ENCODE results near the gene PPM1A. TPM values are rescaled to one million over a fixed set of nuclear protein-coding genes. Genes with fewer than 3 reads are reported as not detected.

PPM1A gene
- total and polyA plus RNA-seq, 9 of the 15 experiments (the other 6 are each of a cell fraction or from before 2014, with no cell fraction given) = 5.5 to 23.9 (median 15.2) TPM

GRCh38 chr14:60247994-60248696, 876 bp upstream of the PPM1A start (continued):
- TF ChIP-seq ARID4B (CRISPR knock-in tag; IDR thresholded peaks at IDR 0.05) (no peak), KAT2B (IDR thresholded peaks at IDR 0.05; ENCODE audit: low read depth, low read length) (no peak), ZBTB49 (CRISPR knock-in tag; IDR thresholded peaks at IDR 0.05; ENCODE audit: borderline replicate concordance) (no peak), NR2C1 (IDR thresholded peaks at IDR 0.05) (no peak), NR2C1 (tag; IDR thresholded peaks at IDR 0.05) (no peak), GTF2B (IDR thresholded peaks at IDR 0.05; ENCODE audit: extremely low read depth, insufficient read length) (no peak), POLR3A (IDR thresholded peaks at IDR 0.05; ENCODE audit: borderline replicate concordance, extremely low read depth, insufficient read depth, insufficient read length) (no peak), USF2 (CRISPR knock-in tag; IDR thresholded peaks at IDR 0.05) (0 out of 2 replicates have a peak, but pooled peaks have one; percentile 15), RCOR1 (IDR thresholded peaks at IDR 0.05; ENCODE audit: borderline replicate concordance in 1 of 2, low read depth in 2 of 2, low read length in 2 of 2) (0 out of 4 replicates have a peak, but pooled peaks of 1 of the 2 experiments have one; percentile 35), EP300 (IDR thresholded peaks at IDR 0.05; ENCODE audit: low read length) (no peak), ELF2 (CRISPR knock-in tag; IDR thresholded peaks at IDR 0.05) (0 out of 2 replicates have a peak, but pooled peaks have one; percentile 19), PTRF (tag; IDR thresholded peaks at IDR 0.05) (no peak), ZNF174 (CRISPR knock-in tag; IDR thresholded peaks at IDR 0.05) (no peak), IRF9 (tag; IDR thresholded peaks at IDR 0.05) (no peak), ATF6 (CRISPR knock-in tag; IDR thresholded peaks at IDR 0.05) (no peak)

All from K562 (cell line).